HS-5 (cell line): ENCODE results near the gene AMH.
"Not testable (repeated sequence)": the region's sequence is repeated elsewhere in the genome, so short reads cannot be mapped to it uniquely, and the experiment has no call there.

ENCODE experiments used
- DNase-seq: peaks from one replicate; pipeline ENCODE4 v3.0.0-alpha.2; 2012; ENCODE audit warnings: low read depth

AMH gene

GRCh38 chr19:2249010-2249866 lies at the start of gene AMH:
AMH (plus strand) TSS chr19:2249323; CDS start chr19:2249333, 10 bp downstream.
- DNase-seq, result no peak

- no peak for DNase-seq
Observed at GRCh38 chr19:2199861-2200623, 49.1 kb upstream of the AMH start.

- DNase-seq, result not testable (repeated sequence)
Observed at GRCh38 chr19:2200624-2201294, 48.4 kb upstream of the AMH start.

GRCh38 chr19:2201473-2202148 lies 47.5 kb upstream of the AMH start:
- no peak for DNase-seq

- no peak for DNase-seq
Observed at GRCh38 chr19:2202366-2202765, 46.8 kb upstream of the AMH start.

GRCh38 chr19:2207008-2207407 lies 42.1 kb upstream of the AMH start:
- no peak for DNase-seq

GRCh38 chr19:2207991-2208860 lies 40.9 kb upstream of the AMH start:
- DNase-seq, result peak; percentile 18

GRCh38 chr19:2208975-2209374 lies 40.1 kb upstream of the AMH start:
- no peak for DNase-seq

- no peak for DNase-seq
Observed at GRCh38 chr19:2209408-2209807, 39.7 kb upstream of the AMH start.

GRCh38 chr19:2210206-2210605 lies 38.9 kb upstream of the AMH start:
- DNase-seq, result no peak

GRCh38 chr19:2210987-2211740 lies 38.0 kb upstream of the AMH start:
- DNase-seq, result no peak

- DNase-seq, result no peak
Observed at GRCh38 chr19:2212861-2213711, 36.0 kb upstream of the AMH start.

- no peak for DNase-seq
Observed at GRCh38 chr19:2213799-2214198, 35.3 kb upstream of the AMH start.

- no peak for DNase-seq
Observed at GRCh38 chr19:2214251-2214650, 34.9 kb upstream of the AMH start.

- DNase-seq, result no peak
Observed at GRCh38 chr19:2215281-2215751, 33.8 kb upstream of the AMH start.

- no peak for DNase-seq
Observed at GRCh38 chr19:2216361-2217225, 32.5 kb upstream of the AMH start.

GRCh38 chr19:2217591-2217990 lies 31.5 kb upstream of the AMH start:
- DNase-seq, result no peak

GRCh38 chr19:2219726-2220125 lies 29.4 kb upstream of the AMH start:
- DNase-seq, result no peak
